Tibial nerve (tissue), 4 donors: Measurements from ENCODE around the gene SPINDOC. TPM values are rescaled to one million over a fixed set of nuclear protein-coding genes. Genes with fewer than 3 reads are reported as not detected.
"Not testable (repeated sequence)": the region's sequence is repeated elsewhere in the genome, so short reads cannot be mapped to it uniquely, and the experiment has no call there.

Experiments
- DNase-seq, 2 donors: peaks; one replicate each; pipeline ENCODE4 v3.0.0-alpha.2; 2019; ENCODE audit warnings: low spot score in 2 of 2
- H3K27ac ChIP-seq, 4 donors: fragments of 200-600 bp; sonication (generic) in 3 of 4; one replicate each; pipeline ENCODE4 v1.5.1; 2017 to 2019; ENCODE audit warnings: mild to moderate bottlenecking in 1 of 4
- H3K27me3 ChIP-seq, 2 donors: fragments of 200-600 bp; sonication (generic) in 1 of 2; one replicate each; pipeline versions ENCODE4 v1.5.1 to v1.6.0; 2017 to 2019
- H3K36me3 ChIP-seq, 3 donors: fragments of 200-600 bp; sonication (generic); one replicate each; pipeline ENCODE4 v1.5.1; 2018 to 2019
- H3K4me1 ChIP-seq, 4 donors: fragments of 200-600 bp; sonication (generic) in 3 of 4; one replicate each; pipeline ENCODE4 v1.5.1; 2017 to 2019
- H3K4me3 ChIP-seq, 4 donors: fragments of 200-600 bp; sonication (generic) in 3 of 4; one replicate each; pipeline ENCODE4 v1.5.1; 2017 to 2019; ENCODE audit warnings: mild to moderate bottlenecking in 1 of 4, moderate library complexity in 1 of 4
- H3K9me3 ChIP-seq, 4 donors: fragments of 200-600 bp; sonication (generic) in 3 of 4; one replicate each; pipeline ENCODE4 v1.5.1; 2017 to 2019
- EP300 ChIP-seq, 2 donors: sonication (generic); formaldehyde crosslinking; IDR thresholded peaks; one replicate each; pipeline ENCODE4 v1.6.1; 2017; ENCODE audit warnings: antibody characterized with exemption in 2 of 2, mild to moderate bottlenecking in 1 of 2
- POLR2A ChIP-seq, 2 donors: fragments of 450-650 bp; IDR thresholded peaks; one replicate each; pipeline ENCODE4 v1.6.1; 2017; ENCODE audit warnings: antibody characterized with exemption in 2 of 2, mild to moderate bottlenecking in 2 of 2, moderate library complexity in 2 of 2
- WGBS, 2 donors: methylation state at CpG; one replicate each; pipeline ENCODE4 v1.1.5; 2018; 5-methylcytosine and 5-hydroxymethylcytosine counted together
- total RNA-seq, 4 donors: library from RNA; depleted of rRNA; stranded (reverse); fragments of >200 nt; gene quantifications; one replicate each; pipeline ENCODE4 v1.1.0, GENCODE V29; 2016
- TF ChIP-seq, protein P1 (sequence below), 5 experiments: fragments of 200-600 bp in 3 of 5; fragments of 450-650 bp in 2 of 5; sonication (generic) in 3 of 5; IDR thresholded peaks; one replicate each; pipeline ENCODE4 v1.5.1; 2016 to 2019; ENCODE audit warnings: antibody characterized with exemption in 5 of 5, mild to moderate bottlenecking in 3 of 5, moderate library complexity in 2 of 5

SPINDOC gene
- total RNA-seq, 4 donors from 2014 or later = 5.5 to 14.7 (median 10.0) TPM

DNA sequence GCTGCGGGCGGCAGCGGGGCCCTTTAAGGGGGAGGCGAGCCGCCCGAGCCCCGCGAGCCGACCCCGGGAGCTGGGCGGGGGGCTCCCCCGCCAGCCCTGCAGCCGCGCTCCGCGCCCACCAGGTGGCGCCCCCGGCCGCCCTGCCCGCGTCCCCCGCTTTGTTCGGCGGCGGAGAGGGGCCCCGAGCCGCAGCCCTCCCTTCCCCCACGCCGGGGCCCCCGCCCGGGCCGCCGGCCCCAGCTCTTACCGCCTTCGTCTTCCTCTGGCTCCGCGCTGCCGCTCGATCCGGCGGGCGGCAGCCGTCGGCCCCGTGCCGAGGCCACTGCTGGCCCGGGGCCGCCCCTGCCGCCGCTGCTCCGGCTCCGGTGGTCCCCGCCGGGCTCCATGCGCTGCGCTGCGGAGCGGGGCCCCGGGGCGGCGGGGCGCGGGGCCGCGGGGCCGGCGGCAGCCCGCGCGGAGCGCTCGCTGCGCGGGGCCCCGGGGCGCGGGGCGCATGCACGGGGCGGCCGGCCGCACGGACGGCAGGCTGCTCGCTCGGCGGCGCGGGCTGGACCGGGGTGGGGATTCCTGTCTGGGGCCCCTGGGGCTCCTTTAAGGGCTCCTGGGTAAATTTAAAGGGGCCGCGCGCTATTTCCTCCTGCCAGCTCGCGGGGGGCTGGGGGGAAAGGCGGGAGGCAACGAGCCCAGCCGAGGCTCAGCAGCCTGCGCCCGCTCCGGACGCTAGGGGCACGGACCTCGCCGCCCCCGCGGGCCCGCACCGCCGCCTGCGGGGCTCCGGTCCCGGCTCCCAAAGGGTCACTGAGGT, 44.8 kb upstream of the SPINDOC start, which contains the start of gene ZFTA:
Gene ZFTA, minus strand, starts transcription at position 539 of the 805 bp plus-strand sequence. Its CDS starts 153 bp downstream, at position 386.
- Histone ChIP-seq H3K36me3 (no peaks in the 10 kb centered on the region), H3K27ac (peak within 1 kb of the TSS; percentile 65 to 95 (median 87)), H3K4me1 (peaks cover 0 to 52% (median 28%) of the 10 kb centered on the region in 4 donors), H3K4me3 (peak within 1 kb of the TSS; percentile 57 to 86 (median 77)), H3K9me3 (no peaks in the 10 kb centered on the region), H3K27me3 (no peaks in the 10 kb centered on the region)
- peak in 1 of 2 donors; percentile 32 for DNase-seq
- WGBS, 2 donors = 1% methylated on average over 39 to 47 of the region's 113 CpGs
- TF ChIP-seq POLR2A (IDR thresholded peaks at IDR 0.05) = no peak
- TF ChIP-seq, protein P1, sequence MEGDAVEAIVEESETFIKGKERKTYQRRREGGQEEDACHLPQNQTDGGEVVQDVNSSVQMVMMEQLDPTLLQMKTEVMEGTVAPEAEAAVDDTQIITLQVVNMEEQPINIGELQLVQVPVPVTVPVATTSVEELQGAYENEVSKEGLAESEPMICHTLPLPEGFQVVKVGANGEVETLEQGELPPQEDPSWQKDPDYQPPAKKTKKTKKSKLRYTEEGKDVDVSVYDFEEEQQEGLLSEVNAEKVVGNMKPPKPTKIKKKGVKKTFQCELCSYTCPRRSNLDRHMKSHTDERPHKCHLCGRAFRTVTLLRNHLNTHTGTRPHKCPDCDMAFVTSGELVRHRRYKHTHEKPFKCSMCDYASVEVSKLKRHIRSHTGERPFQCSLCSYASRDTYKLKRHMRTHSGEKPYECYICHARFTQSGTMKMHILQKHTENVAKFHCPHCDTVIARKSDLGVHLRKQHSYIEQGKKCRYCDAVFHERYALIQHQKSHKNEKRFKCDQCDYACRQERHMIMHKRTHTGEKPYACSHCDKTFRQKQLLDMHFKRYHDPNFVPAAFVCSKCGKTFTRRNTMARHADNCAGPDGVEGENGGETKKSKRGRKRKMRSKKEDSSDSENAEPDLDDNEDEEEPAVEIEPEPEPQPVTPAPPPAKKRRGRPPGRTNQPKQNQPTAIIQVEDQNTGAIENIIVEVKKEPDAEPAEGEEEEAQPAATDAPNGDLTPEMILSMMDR (IDR thresholded peaks at IDR 0.05) = peak; percentile 68 to 98 (median 96)

DNA sequence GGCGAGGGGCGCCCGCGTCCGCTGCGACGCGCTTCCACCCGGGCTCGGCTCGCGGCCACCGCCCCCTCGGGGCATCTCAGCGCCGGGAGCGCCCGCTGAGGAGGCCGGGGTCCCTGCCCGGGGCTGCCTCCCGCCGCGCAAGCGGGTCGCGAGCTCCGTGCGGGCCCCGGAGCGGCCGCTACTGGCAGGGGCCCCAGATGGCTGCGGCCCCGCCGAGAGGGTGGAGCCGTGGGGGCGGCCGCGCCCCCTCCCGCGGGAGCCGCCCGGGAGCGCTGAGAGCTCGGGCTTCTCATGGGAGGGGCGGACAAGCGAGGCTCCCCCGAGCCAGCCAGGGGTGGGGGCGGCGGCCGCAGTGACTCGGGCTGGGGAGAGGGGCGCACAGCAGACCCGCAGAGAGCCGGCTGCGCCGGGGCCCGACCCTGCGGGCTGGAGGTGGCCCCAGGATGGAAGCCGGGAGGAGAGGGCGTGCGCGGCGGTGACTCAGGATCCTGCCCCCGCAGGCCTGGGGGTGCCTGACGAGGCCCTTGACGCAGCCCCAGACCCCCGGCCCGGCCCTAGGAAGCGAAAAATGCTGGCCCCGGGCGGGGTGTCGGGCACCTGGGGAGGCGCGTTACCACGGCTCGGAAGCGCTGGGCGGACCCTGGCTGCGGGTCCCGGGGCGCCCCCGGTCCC, 44.1 kb upstream of the SPINDOC start:
- peak overlapping the region in 3 of 4 donors; percentile 67 to 92 (median 74) for H3K27ac ChIP-seq
- H3K27me3 ChIP-seq = no peaks in the 10 kb centered on the region
- peak overlapping the region; percentile 57 to 86 (median 74) for H3K4me3 ChIP-seq
- no peaks in the 10 kb centered on the region for H3K36me3 ChIP-seq
- TF ChIP-seq, protein P1 (IDR thresholded peaks at IDR 0.05) = peak in 2 of 5 experiments; percentile 8 to 9
- no peak for TF ChIP-seq POLR2A (IDR thresholded peaks at IDR 0.05)
- H3K4me1 ChIP-seq = peaks cover 0 to 44% (median 25%) of the 10 kb centered on the region in 4 donors
- 1 to 2% methylated on average over 12 to 15 of the region's 82 CpGs for WGBS, 2 donors
- no peaks in the 10 kb centered on the region for H3K9me3 ChIP-seq
- no peak for DNase-seq

DNA sequence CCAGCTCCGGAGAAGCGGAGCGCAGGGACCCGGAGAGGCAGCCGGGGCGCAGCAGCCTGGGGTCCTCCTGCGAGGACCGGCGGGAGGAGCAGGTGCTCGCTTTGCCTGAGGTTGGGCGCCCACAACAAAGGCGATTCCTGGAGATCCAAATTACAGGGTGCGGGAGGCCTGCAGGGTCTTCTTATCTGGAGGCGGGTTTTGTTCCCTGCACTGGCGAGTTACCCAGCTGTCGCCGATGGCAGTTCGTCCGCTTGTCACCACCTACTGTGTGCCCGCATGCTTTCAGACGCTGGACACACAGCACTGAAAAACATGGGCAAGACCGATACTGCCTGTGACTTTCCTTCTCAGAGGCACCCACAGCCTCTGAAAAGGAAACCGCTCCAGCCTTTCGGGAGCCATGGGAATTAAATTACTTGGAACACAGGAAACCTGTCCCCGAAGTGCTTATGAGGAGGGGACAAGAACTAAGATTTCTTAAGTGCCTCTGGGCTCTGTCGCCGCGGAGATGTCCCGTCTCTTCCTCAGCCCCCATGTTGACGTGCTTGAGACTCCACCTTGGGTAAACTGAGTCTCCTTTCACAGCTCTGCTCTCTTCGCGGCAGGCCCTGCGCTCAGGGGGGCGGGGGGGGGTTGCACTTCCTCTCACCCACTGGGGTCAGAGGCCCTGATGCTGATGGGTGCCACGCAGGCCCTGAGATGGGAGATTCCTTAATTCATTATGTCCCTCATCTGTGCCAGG, 43.4 kb upstream of the SPINDOC start:
- no peak for DNase-seq
- H3K36me3 ChIP-seq = no peaks in the 10 kb centered on the region
- no peaks in the 10 kb centered on the region for H3K9me3 ChIP-seq
- H3K4me3 ChIP-seq = peak overlapping the region; percentile 57 to 86 (median 74)
- H3K27me3 ChIP-seq = no peaks in the 10 kb centered on the region
- 31 to 33% methylated on average over 23 of the region's 35 CpGs for WGBS, 2 donors
- TF ChIP-seq, protein P1 (IDR thresholded peaks at IDR 0.05) = no peak
- TF ChIP-seq POLR2A (IDR thresholded peaks at IDR 0.05) (no peak), EP300 (IDR thresholded peaks at IDR 0.05) (no peak)
- H3K27ac ChIP-seq = peak overlapping the region in 3 of 4 donors; percentile 67 to 92 (median 70)
- peaks cover 0 to 37% (median 25%) of the 10 kb centered on the region in 4 donors for H3K4me1 ChIP-seq

DNA sequence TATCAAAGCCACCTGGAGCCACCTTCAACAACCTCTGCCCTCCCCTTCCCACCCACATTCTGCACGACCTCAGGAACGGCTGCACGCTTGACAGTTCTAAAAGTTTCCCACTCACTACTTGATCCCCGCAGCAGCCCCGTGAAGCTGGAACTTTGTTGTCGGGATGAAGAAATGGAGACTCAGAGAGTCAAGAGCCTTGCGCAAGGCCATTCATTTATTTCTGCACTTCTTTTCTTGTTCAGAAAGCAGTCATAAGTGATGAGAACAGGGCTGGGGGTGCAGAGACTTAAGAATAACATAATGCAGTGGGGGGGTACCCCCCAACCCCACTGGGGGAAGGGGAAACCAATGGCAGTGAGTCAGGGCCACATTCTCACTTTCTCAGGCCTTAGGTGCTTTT, 42.5 kb upstream of the SPINDOC start:
- H3K4me3 ChIP-seq = no peak overlapping the region
- H3K36me3 ChIP-seq = no peaks in the 10 kb centered on the region
- no peaks in the 10 kb centered on the region for H3K9me3 ChIP-seq
- no peaks in the 10 kb centered on the region for H3K27me3 ChIP-seq
- DNase-seq = no peak
- peaks cover 0 to 28% (median 21%) of the 10 kb centered on the region in 4 donors for H3K4me1 ChIP-seq
- TF ChIP-seq EP300 (IDR thresholded peaks at IDR 0.05) (no peak), POLR2A (IDR thresholded peaks at IDR 0.05) (no peak)
- TF ChIP-seq, protein P1 (IDR thresholded peaks at IDR 0.05) = no peak
- peak overlapping the region in 1 of 4 donors; percentile 70 for H3K27ac ChIP-seq
- 78% methylated on average over 7 of the region's 7 CpGs for WGBS, 2 donors

DNA sequence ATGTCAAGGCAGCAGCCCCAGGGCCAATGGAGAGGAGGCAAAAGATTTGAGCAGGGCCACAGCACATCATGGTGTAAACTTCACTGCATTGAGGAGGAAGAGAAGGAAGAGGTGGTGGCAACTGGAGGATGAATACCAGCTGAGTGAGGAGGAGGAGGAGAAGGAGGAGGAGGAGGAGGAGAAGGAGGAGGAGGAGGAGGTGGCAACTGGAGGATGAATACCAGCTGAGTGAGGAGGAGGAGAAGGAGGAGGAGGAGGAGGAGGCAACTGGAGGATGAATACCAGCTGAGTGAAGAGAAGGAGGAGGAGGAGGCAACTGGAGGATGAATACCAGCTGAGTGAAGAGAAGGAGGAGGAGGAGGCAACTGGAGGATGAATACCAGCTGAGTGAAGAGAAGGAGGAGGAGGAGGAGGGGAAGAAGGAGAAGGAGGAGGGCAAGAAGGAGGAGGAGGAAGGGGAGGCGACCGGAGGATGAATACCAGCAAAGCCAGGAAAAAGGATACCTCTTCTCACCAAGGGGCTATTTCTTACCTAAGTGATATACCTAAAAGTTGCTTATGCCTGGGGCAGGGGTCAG, 41.4 kb upstream of the SPINDOC start:
- not testable (repeated sequence) for H3K9me3 ChIP-seq, H3K36me3 ChIP-seq, H3K4me3 ChIP-seq, H3K27me3 ChIP-seq, DNase-seq, H3K27ac ChIP-seq
- 79 to 80% methylated on average over 2 of the region's 2 CpGs for WGBS, 2 donors
- H3K4me1 ChIP-seq = peaks cover 0 to 18% (median 14%) of the 10 kb centered on the region in 4 donors
